ENCODE data around the gene CDY2A.
"Not testable (repeated sequence)": the region's sequence is repeated elsewhere in the genome, so short reads cannot be mapped to it uniquely, and the experiment has no call there.

The CDY2A gene, protein sequence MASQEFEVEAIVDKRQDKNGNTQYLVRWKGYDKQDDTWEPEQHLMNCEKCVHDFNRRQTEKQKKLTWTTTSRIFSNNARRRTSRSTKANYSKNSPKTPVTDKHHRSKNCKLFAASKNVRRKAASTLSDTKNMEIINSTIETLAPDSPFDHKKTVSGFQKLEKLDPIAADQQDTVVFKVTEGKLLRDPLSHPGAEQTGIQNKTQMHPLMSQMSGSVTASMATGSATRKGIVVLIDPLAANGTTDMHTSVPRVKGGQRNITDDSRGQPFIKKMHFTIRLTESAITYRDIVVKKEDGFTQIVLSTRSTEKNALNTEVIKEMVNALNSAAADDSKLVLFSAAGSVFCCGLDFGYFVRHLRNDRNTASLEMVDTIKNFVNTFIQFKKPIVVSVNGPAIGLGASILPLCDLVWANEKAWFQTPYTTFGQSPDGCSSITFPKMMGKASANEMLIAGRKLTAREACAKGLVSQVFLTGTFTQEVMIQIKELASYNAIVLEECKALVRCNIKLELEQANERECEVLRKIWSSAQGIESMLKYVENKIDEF

DNA sequence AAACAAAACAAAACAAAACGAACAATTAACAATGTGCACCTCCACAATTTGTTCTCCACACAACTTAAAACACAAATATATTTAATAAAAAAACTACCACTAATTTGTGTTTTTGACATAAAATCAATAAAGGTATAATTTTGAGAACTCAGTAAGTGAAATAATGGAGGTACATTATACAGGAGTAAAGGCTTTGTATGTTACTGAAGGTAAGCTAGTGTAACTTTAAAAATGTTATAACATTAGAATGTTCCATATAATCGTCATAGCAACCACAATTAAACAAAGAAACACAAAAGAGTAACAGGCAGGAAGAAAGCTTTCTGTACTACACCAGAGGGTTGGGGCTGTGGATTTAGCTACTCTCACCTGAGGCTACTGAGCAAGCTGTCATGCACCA lies at the start of gene CDY2A:
Gene CDY2A (plus strand): TSS at position 301 of the 400 bp plus-strand sequence. CDS start 328 bp downstream, outside the sequence.
- DNase-seq (ENCODE audit: low read depth in 1 of 2, low spot score in 1 of 2): not testable (repeated sequence)

- not testable (repeated sequence) for DNase-seq (ENCODE audit: low read depth in 1 of 2, low spot score in 1 of 2)
These were observed 28.0 kb upstream of the CDY2A start for GRCh38 chrY:17997586-17997985.

- not testable (repeated sequence) for DNase-seq (ENCODE audit: low read depth in 1 of 2, low spot score in 1 of 2)
These were observed 27.3 kb upstream of the CDY2A start for GRCh38 chrY:17998266-17998665.

DNA sequence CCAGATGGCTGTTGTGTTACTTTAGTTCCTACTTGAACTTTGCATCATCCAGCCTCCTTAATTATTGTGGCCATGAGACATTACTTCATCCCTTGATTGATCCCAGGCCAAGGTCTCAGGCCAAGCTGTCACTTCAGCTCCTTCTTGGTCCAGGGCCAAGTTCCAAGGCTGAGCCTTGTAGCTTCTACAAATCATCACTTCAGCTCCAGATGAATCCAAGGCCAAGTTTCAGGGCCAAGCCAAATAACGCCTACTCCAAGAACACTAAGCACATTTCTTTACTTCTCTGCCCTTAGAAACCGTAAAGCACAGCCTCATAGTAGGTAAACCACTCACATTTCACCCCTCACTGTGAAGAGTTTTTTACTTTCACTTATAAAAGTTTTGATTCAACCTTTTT lies 1.7 kb upstream of the CDY2A start:
- DNase-seq (ENCODE audit: low read depth in 1 of 2, low spot score in 1 of 2): not testable (repeated sequence)

- not testable (repeated sequence) for DNase-seq (ENCODE audit: low read depth in 1 of 2, low spot score in 1 of 2)
These were observed 3.3 kb downstream of the CDY2A start for GRCh38 chrY:18028845-18029244.

- DNase-seq (ENCODE audit: low read depth in 1 of 2, low spot score in 1 of 2): not testable (repeated sequence)
These were observed 4.6 kb downstream of the CDY2A start for GRCh38 chrY:18030178-18030577.

- DNase-seq (ENCODE audit: low read depth in 1 of 2, low spot score in 1 of 2): not testable (repeated sequence)
These were observed 8.7 kb downstream of the CDY2A start for GRCh38 chrY:18034100-18034814.

- not testable (repeated sequence) for DNase-seq (ENCODE audit: low read depth in 1 of 2, low spot score in 1 of 2)
These were observed 9.3 kb downstream of the CDY2A start for GRCh38 chrY:18034864-18035263.

GRCh38 chrY:18044990-18045389 lies 19.4 kb downstream of the CDY2A start:
- DNase-seq (ENCODE audit: low read depth in 1 of 2, low spot score in 1 of 2): not testable (repeated sequence)

GRCh38 chrY:18048149-18049040 lies 22.8 kb downstream of the CDY2A start:
- not testable (repeated sequence) for DNase-seq (ENCODE audit: low read depth in 1 of 2, low spot score in 1 of 2)

DNA sequence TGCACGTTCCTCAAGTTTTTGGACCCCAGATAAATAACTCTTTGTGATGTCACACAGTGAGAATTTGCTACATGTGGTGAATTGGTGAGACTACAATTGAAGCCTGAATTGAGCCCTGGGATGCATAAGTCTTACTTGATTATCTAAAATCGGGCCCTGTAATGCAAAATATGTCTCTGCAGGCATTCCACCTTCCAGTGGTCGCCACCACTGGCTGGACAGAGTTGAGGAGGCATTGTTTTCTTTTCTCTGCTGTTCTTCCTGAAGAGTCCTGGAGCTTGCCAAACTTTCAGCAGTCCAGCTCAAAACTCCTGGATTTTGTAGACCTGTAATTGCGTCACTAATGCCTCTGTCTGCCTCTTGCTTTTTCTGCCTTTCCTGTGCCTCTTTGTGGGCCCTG lies 23.5 kb downstream of the CDY2A start:
- DNase-seq (ENCODE audit: low read depth in 1 of 2, low spot score in 1 of 2): not testable (repeated sequence)

- DNase-seq (ENCODE audit: low read depth in 1 of 2, low spot score in 1 of 2): not testable (repeated sequence)
These were observed 30.9 kb downstream of the CDY2A start for GRCh38 chrY:18056473-18056872.

DNA sequence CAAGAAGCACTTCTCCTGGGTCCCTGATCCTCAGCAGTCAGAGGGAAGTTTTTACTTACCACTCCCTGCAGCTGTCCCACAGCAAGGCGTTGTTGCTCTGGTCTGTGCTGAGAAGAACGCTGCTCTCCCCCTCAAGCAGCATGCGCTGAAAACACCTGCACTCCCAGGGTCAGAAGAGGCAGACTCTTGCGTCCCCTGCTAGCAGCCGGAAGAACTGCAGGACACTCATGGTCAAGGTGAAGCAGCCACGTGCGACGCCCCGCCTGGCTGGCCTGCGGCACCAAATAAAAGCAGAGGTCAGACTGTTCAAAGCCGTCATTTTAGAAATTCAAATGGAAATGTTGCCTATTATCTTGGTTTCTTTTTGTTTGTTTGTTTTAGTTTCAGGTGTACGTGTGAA lies 47.9 kb downstream of the CDY2A start:
- DNase-seq (ENCODE audit: low read depth in 1 of 2, low spot score in 1 of 2): not testable (repeated sequence)
